Activated naive CD8-positive, alpha-beta T cell treated with anti-CD3 and anti-CD28 coated beads, Interleukin-2, amount 50 U/mL, for 24 hours (primary cell): Measurements from ENCODE around the gene NACC1.

Source experiments
- ATAC-seq: fragments of 150-1000 bp; cut with Tn5 transposase; one replicate; pipeline ENCODE4 v1.10.0; 2021
- DNase-seq: peaks from one replicate; pipeline ENCODE4 v3.0.0; 2021
- H3K27ac Mint-ChIP-seq: one replicate; pipeline ENCODE4 v1.8.0; 2021; ENCODE audit warnings: mild to moderate bottlenecking, mixed read lengths
- H3K27me3 Mint-ChIP-seq: one replicate; pipeline ENCODE4 v1.8.0; 2021; ENCODE audit warnings: mixed read lengths
- H3K36me3 Mint-ChIP-seq: one replicate; pipeline ENCODE4 v1.8.0; 2021; ENCODE audit warnings: low read depth, mixed read lengths
- H3K4me1 Mint-ChIP-seq: one replicate; pipeline ENCODE4 v1.8.0; 2021; ENCODE audit warnings: mixed read lengths
- H3K4me3 Mint-ChIP-seq: one replicate; pipeline ENCODE4 v1.8.0; 2021; ENCODE audit warnings: mild to moderate bottlenecking, moderate library complexity, mixed read lengths
- H3K9me3 Mint-ChIP-seq: one replicate; pipeline ENCODE4 v1.8.0; 2021; ENCODE audit warnings: mixed read lengths

The NACC1 gene

DNA sequence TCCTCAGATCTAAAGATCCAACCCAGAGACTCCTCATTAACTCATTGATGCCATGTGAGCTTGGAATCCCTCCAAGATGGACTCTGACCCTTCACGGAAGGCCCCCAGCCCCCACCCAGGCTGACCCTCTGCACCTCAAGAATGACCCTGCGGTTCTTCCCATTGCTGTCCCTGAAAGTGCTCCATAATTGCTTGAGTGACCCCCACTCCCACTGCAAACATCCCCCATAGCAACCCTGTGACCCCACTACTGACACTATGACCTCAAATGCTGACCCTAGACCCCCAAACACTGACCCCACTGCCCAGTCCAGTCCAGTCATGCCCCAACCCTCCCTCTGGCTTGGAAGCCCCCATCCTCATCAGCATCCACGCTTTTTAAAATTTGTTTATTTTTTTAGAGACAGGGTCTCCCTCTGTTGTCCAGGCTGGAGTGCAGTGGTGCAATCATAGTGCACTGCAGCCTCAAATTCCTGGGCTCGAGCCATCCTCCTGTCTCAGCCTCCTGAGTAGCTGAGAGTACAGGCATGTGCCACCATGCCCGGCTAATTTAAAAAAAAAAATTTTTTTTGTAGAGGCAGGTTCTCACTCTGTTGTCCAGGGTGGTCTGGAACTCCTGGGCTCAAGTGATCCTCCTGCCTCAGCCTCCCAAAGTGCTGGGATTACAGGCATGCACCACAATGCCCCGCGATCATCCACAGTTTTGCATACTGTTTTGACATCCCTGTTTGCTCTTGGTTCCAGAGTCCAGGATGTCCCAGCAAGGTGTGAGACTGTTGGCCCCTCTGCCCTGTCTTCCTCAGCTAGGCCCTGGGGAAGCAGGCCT is 16.3 kb upstream of the NACC1 start:
- Mint-ChIP-seq H3K36me3 (peaks cover 10% of the 10 kb centered on the region), H3K4me3 (peak overlapping the region; percentile 74), H3K9me3 (no peaks in the 10 kb centered on the region), H3K4me1 (peaks cover 57% of the 10 kb centered on the region), H3K27ac (no peak overlapping the region), H3K27me3 (peaks cover 7% of the 10 kb centered on the region)
- DNase-seq, result no peak
- ATAC-seq, result no peak

DNA sequence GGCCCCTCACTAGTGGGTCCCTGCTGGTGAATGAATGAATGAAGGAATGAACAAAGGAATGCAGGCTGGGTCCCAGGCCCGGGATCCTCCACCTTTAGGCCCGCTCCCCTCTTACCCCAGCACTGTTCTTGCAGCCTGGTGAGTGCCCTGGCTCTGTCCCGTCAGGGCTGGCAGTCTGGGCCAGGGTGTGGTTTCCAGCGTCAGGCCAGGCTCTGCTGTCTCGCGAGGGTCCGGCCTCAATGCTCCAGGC is 15.7 kb upstream of the NACC1 start:
- Mint-ChIP-seq H3K27me3 (peaks cover 3% of the 10 kb centered on the region), H3K36me3 (peaks cover 10% of the 10 kb centered on the region), H3K27ac (no peak overlapping the region), H3K4me1 (peaks cover 53% of the 10 kb centered on the region), H3K9me3 (no peaks in the 10 kb centered on the region), H3K4me3 (peak overlapping the region; percentile 74)
- DNase-seq (no peak), ATAC-seq (no peak)

DNA sequence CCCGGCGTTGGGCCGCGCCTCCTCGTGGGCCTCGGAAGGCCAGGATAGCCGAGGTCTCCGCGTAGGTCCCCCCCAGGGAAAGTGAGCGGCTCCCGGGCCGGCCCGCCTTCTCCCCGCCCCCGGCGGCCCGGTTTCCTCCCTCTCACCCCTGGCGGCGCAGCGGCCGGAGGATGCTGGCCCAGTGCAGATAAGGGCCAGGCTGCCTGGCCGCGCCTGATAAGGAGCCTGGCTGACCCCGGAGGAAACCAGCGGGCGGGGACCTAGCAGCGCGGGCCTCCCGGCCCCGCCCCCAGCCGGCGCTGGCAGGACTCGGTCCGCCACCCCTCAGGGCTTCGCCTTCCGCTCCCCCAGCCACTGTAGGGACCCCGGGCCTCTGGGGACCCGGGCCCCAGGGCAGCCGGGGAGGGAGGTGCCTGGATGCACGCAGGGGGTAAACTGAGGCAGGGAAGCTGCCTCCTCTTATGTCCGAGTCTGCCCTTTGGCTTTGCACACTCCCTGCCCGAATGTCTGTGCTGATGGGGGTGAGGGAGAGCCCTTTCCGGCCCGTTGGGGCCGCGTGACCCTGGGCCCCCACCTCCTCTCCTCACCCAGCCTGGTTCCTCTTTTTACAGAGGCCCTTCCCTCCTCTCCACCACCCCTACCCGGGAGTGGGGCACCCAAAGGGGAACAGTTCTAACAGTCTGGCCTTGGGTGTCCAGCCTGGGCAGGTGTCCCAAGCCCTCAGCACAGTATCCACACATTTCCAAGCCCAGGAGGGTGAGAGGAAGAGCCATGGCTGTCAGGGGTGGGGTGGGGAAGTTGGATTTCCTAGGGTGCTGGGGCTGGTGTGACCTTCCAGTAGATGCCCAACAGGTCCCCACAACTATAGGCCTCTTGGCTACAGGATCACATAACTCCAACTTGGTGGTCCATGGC is 15.1 kb upstream of the NACC1 start, which contains the start of gene LYL1:
Gene LYL1, minus strand, starts transcription at position 193 of the 915 bp plus-strand sequence. CDS start 1,687 bp downstream, outside the sequence.
- Mint-ChIP-seq H3K27me3 (peaks cover 3% of the 10 kb centered on the region), H3K27ac (peak within 1 kb of the TSS; percentile 70), H3K4me3 (peak within 1 kb of the TSS; percentile 74), H3K4me1 (peaks cover 52% of the 10 kb centered on the region), H3K36me3 (peaks cover 14% of the 10 kb centered on the region), H3K9me3 (no peaks in the 10 kb centered on the region)
- ATAC-seq (peak; percentile 25), DNase-seq (peak; percentile 63)

- Mint-ChIP-seq H3K9me3 (no peaks in the 10 kb centered on the region), H3K27me3 (peaks cover 3% of the 10 kb centered on the region), H3K27ac (peak overlapping the region; percentile 91), H3K4me1 (peaks cover 46% of the 10 kb centered on the region), H3K36me3 (peaks cover 14% of the 10 kb centered on the region), H3K4me3 (peak overlapping the region; percentile 74)
- DNase-seq (no peak), ATAC-seq (no peak)
Observed at GRCh38 chr19:13103581-13104359, 14.3 kb upstream of the NACC1 start.

GRCh38 chr19:13104360-13104847 is 13.7 kb upstream of the NACC1 start:
- H3K4me1 Mint-ChIP-seq, result peaks cover 43% of the 10 kb centered on the region
- peak overlapping the region; percentile 82 for H3K4me3 Mint-ChIP-seq
- peak overlapping the region; percentile 91 for H3K27ac Mint-ChIP-seq
- no peaks in the 10 kb centered on the region for H3K27me3 Mint-ChIP-seq
- peaks cover 17% of the 10 kb centered on the region for H3K36me3 Mint-ChIP-seq
- peak; percentile 53 for ATAC-seq
- peak; percentile 83 for DNase-seq
- no peaks in the 10 kb centered on the region for H3K9me3 Mint-ChIP-seq

- Mint-ChIP-seq H3K4me3 (peak overlapping the region; percentile 82), H3K9me3 (no peaks in the 10 kb centered on the region), H3K27ac (peak overlapping the region; percentile 91), H3K4me1 (peaks cover 36% of the 10 kb centered on the region), H3K27me3 (no peaks in the 10 kb centered on the region), H3K36me3 (peaks cover 13% of the 10 kb centered on the region)
- DNase-seq, result peak; percentile 38
- ATAC-seq, result peak; percentile 22
Observed at GRCh38 chr19:13104848-13105711, 13.0 kb upstream of the NACC1 start.

GRCh38 chr19:13109361-13110098 is 8.5 kb upstream of the NACC1 start:
- DNase-seq, result no peak
- ATAC-seq, result no peak
- no peaks in the 10 kb centered on the region for H3K9me3 Mint-ChIP-seq
- no peak overlapping the region for H3K4me3 Mint-ChIP-seq
- no peak overlapping the region for H3K27ac Mint-ChIP-seq
- H3K36me3 Mint-ChIP-seq, result peaks cover 25% of the 10 kb centered on the region
- no peaks in the 10 kb centered on the region for H3K27me3 Mint-ChIP-seq
- peaks cover 23% of the 10 kb centered on the region for H3K4me1 Mint-ChIP-seq

GRCh38 chr19:13110099-13110610 is 7.9 kb upstream of the NACC1 start:
- H3K27me3 Mint-ChIP-seq, result no peaks in the 10 kb centered on the region
- ATAC-seq, result no peak
- H3K36me3 Mint-ChIP-seq, result peaks cover 29% of the 10 kb centered on the region
- DNase-seq, result no peak
- H3K27ac Mint-ChIP-seq, result no peak overlapping the region
- H3K4me3 Mint-ChIP-seq, result no peak overlapping the region
- H3K4me1 Mint-ChIP-seq, result peaks cover 23% of the 10 kb centered on the region
- H3K9me3 Mint-ChIP-seq, result no peaks in the 10 kb centered on the region

DNA sequence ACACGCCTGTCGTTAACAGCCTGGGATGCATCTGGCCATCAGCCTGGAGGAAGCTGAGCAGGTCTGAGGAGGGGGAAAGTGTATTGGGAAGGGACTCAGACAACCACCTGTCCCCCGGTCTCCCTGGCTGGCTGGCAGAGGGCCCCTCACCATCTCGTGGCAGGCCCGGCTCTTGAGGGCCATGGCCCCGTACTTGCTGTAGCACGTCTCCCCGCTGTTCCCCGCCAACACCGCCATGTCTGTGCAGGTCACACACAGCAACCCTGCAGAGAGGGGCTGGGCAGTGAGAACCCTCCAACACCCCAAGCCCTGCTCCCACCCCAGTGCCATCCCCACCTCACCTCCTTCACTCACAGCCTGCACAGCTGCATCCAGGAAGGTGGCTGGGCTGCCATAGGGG is 5.5 kb upstream of the NACC1 start:
- Mint-ChIP-seq H3K4me1 (peaks cover 30% of the 10 kb centered on the region), H3K27me3 (peaks cover 2% of the 10 kb centered on the region), H3K36me3 (peaks cover 31% of the 10 kb centered on the region), H3K4me3 (no peak overlapping the region), H3K27ac (no peak overlapping the region), H3K9me3 (no peaks in the 10 kb centered on the region)
- ATAC-seq (no peak), DNase-seq (no peak)

DNA sequence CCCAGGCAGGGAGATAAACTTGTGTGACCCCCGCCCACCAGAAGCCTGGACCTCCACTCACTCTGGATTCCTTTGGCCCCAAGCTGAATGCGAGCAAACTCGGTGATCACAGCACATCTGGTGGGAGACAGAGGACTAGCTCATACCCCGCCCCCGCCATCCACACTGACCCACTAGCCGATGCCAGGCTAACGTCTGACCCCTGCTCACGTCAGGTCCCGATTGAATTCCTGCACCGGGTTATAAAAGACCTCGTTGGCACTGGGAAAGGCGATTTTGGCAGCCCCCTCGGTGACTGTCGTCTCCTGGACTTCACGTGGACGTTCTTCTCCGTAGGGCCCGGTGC is 2.2 kb upstream of the NACC1 start:
- Mint-ChIP-seq H3K27ac (peak overlapping the region; percentile 97), H3K9me3 (no peaks in the 10 kb centered on the region), H3K4me3 (peak overlapping the region; percentile 90), H3K27me3 (peaks cover 2% of the 10 kb centered on the region), H3K4me1 (peaks cover 52% of the 10 kb centered on the region), H3K36me3 (peaks cover 35% of the 10 kb centered on the region)
- ATAC-seq, result no peak
- DNase-seq, result no peak

GRCh38 chr19:13116282-13117175 is 1.5 kb upstream of the NACC1 start, which contains the start of gene TRMT1:
TSS of gene TRMT1 (minus strand) at chr19:13116740. CDS start at chr19:13116399, 341 bp downstream.
- peaks cover 38% of the 10 kb centered on the region for H3K36me3 Mint-ChIP-seq
- DNase-seq (peak; percentile 94), ATAC-seq (peak; percentile 39)
- peaks cover 2% of the 10 kb centered on the region for H3K27me3 Mint-ChIP-seq
- H3K9me3 Mint-ChIP-seq, result no peaks in the 10 kb centered on the region
- peak within 1 kb of the TSS; percentile 90 for H3K4me3 Mint-ChIP-seq
- H3K27ac Mint-ChIP-seq, result peak within 1 kb of the TSS; percentile 97
- H3K4me1 Mint-ChIP-seq, result peaks cover 58% of the 10 kb centered on the region

GRCh38 chr19:13117176-13117771 is 790 bp upstream of the NACC1 start:
- Mint-ChIP-seq H3K36me3 (peaks cover 39% of the 10 kb centered on the region), H3K4me3 (peak overlapping the region; percentile 90), H3K27me3 (peaks cover 2% of the 10 kb centered on the region), H3K4me1 (peaks cover 66% of the 10 kb centered on the region), H3K9me3 (no peaks in the 10 kb centered on the region), H3K27ac (peak overlapping the region; percentile 97)
- no peak for DNase-seq
- ATAC-seq, result no peak
